Dermis microvascular lymphatic vessel endothelial cell (primary cell): ENCODE results near the gene TIAM2. TPM values are rescaled to one million over a fixed set of nuclear protein-coding genes. Genes with fewer than 3 reads are reported as not detected.
"Not testable (repeated sequence)": the region's sequence is repeated elsewhere in the genome, so short reads cannot be mapped to it uniquely, and the experiment has no call there.

Experiments
- DNase-seq, 2 donors: peaks; one replicate each; pipeline versions ENCODE4 v3.0.0 to v3.0.0-alpha.2; 2010; ENCODE audit warnings: low read depth in 2 of 2
- total RNA-seq: library from RNA; depleted of rRNA; stranded (reverse); fragments of >200 nt; gene quantifications from 2 replicates; pipeline ENCODE4 v1.2.1, GENCODE V29; 2014

Gene TIAM2
- total RNA-seq, 1 donor from 2014 or later = 12.8 TPM

GRCh38 chr6:155227046-155227445 is 231.9 kb downstream of the TIAM2 start:
- DNase-seq = no peak

DNA sequence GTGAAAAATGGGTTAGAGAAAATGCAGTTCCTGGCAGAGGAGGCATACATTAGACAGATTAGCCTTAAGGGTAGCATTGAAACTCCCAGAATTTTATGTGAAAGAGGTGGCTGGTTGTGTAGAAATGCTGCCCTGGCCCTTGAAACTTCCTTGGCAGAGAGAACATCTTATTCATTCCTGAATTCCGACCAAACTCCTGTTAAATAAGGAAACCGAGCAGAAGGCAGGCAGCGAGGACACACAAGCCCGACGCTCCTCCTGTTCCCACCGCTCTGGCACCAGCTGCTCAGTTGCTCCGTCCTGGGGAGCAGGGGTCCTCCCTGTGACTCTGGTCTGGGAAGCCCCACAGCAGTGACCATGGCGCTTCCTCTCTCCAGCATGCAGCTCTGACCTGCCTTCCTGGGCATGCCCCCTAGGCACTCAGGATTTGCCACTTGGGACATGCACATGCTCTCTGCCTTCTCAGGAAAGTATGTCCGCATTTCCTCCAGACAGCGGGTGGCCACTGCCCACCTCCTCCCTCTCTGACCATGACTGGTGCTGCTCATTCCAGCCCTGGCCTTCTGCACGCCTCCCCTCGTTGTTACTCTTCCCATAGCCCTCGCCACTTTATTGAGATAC is 233.5 kb downstream of the TIAM2 start:
- no peak for DNase-seq

DNA sequence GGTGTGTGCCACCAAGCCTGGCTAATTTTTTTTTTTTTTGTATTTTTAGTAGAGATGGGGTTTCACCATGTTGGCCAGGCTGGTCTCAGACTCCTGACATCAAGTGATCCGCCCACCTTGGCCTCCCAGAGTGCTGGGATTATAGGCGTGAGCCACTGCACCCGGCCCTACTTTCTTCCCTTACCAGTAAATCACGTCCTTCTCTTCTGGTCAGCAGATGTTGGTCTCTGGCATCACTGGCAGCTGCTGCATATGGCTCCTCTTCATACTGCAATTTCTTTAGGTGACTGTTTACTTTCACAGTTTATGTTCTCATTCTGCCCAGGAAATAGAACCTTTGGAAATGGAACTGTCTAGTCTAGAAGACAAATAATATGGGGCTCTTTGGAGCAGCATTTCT is 235.9 kb downstream of the TIAM2 start:
- not testable (repeated sequence) for DNase-seq

GRCh38 chr6:155232848-155233247 is 237.7 kb downstream of the TIAM2 start:
- DNase-seq = no peak

DNA sequence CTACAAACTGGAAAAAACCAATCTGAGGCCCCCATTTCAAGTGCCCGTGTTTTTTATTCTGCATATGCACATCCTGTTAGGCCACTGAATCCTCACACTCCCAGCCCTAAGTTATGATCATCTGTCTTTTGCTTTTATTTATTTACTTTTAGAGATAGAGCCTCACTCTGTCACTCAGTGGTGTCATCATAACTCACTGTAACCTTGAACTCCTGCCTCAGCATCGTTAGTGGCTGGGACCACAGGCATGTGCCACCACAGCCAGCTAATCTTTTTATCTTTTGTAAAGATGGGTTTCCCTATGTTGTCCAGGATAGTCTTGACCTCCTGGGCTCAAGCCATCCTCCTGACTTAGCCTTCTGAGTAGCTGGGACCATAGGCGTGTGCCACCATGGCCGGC is 239.1 kb downstream of the TIAM2 start:
- DNase-seq = no peak

- DNase-seq = no peak
Measured at GRCh38 chr6:155234687-155235086, 239.6 kb downstream of the TIAM2 start.

- no peak for DNase-seq
Measured at GRCh38 chr6:155235087-155235486, 240.0 kb downstream of the TIAM2 start.

DNA sequence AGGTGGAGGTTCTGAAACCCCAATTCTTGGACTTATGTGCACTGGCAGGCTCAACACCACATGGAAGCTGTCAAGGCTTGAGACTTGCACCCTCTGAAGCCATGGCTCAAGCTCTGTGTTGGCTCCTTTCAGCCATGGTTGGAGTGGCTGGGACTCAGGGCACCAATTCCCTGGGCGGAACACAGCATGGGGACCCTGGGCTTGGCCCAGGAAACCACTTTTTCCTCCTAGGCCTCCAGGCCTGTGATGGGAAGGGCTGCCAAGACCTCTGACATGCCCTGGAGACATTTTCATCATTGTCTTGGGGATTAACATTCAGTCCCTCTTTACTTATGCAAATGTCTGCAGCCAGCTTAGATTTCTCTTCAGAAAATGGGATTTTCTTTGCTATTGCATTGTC is 242.5 kb downstream of the TIAM2 start:
- DNase-seq = no peak

DNA sequence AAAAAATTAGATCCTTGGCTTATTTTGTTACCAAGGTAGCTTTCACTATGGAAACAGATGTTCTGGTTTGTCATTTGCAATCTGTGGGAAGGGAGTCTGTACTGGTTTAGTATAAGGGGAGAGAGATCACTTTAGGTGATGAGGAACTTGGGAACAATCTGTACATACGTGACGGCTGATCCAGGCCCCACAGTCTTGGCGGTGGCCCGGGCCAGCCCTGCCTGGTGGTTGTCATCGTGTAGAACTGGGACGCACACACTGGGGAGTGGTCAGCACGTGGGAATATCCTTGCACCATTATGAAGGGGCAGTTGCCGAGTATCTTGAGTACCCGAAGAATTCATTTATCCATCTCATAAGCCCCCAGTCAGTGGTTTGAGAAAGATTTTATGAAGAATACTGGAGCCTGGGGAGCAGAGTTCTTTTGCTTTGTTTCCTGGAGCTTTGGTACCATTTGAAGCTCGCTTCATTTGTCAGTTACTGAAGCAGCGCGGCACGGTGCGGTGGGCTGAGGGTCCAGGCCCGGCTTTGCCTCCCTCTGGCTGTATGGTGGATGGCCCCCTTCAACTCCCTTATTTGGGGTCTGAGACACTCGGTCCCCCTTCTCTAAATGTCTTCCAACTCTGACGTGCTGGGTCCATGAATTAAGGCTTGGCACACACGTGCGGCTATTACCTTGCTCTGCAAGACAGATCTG is 245.9 kb downstream of the TIAM2 start:
- DNase-seq = no peak

DNA sequence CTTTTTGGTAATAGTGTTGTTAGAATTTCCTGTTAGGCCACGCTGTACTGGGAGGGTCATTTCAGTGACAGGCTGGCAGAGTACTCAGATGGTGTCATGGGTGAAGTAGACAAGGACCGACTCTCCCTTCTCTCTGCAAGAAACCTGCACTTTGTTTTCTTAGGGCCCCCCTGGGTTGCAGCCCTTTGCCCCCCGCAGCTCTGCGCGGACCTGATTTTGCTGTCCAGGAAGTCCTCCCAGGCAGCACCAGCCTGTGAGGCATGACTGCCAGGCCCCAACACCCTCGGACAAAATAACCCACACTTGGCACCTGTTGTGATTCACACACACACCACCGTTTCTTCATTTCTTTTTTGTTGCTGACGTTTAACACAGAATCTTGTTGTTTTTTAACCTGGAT is 246.9 kb downstream of the TIAM2 start:
- no peak for DNase-seq

DNA sequence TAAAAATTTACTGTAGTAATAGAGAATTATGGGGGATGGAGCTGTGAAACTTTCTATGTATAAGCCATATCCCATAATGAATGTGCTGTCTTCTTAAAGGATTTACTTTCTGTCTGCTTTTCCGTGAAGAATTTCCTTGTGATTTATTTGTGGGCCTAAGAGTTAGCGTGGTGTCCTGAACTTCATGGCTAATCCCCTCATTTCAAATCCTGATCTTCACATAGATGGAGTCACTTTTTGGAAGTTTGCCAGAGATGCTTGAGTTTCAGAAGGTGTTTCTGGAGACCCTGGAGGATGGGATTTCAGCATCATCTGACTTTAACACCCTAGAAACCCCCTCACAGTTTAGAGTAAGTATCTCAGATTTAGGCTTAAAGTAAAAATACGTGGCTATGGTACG is 249.3 kb downstream of the TIAM2 start:
- no peak for DNase-seq

- no peak for DNase-seq
Measured at GRCh38 chr6:155245193-155245592, 250.1 kb downstream of the TIAM2 start.

- no peak for DNase-seq
Measured at GRCh38 chr6:155245831-155246230, 250.7 kb downstream of the TIAM2 start.

DNA sequence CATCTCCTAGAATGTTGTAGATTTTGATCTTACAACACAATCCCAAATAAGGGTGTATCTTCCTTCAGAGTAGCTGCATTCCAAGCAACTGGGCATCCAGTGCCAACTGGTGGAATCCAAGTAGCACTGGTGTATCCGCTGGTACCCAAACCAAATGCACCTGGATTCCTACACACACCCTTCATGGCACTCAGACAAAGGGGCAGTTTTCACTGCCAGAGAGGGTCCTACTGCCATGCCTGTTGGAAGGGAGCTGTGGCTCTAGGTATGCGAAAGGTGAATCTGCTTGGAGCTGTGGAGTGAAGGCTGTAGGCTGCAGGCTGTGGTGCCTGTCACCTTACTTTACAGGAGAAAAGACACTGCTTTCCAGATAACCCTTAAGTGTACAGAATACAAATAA is 251.7 kb downstream of the TIAM2 start:
- no peak for DNase-seq

- no peak for DNase-seq
Measured at GRCh38 chr6:155247618-155248007, 252.5 kb downstream of the TIAM2 start.

DNA sequence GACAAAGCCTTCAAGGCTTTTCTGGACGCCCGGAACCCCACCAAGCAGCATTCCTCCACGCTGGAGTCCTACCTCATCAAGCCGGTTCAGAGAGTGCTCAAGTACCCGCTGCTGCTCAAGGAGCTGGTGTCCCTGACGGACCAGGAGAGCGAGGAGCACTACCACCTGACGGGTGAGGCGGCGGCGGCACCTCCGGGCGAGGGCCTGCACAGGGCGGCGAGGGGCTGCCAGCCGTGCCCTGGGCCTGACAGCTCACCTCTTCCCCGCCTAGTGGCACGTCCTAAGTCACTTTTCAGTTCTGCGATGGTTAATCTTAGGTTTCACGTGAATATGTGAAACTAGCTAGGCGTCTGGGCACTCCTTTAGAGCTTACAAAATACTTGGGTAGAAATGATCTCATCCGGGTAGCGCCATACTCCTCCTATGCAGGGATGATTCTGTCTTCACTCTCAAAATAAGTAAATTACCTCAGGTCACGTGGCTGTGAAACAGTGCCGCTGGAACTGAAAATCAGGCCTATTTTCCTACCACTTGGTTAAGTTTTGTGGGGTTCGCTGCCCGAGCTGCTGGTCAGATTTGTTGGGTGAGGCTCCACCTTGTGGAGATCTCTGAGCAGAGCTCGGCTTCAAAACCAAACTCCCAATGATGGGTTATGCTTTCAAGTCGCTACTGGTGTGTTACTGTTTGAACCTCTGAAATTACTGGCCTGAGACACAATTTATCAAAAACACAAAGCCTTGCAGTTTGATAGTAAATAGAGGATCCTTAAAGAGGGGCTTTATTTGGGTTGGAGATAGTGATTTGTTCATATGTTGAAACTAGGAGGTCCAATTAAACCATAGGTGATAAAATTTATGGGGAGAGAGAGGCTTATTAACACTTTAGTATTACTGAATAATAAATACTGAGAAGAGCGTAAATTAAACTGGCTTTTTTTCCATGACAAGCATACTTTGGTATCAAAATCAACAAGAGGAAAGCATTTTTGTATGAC is 253.2 kb downstream of the TIAM2 start:
- peak; percentile 64 to 82 for DNase-seq

DNA sequence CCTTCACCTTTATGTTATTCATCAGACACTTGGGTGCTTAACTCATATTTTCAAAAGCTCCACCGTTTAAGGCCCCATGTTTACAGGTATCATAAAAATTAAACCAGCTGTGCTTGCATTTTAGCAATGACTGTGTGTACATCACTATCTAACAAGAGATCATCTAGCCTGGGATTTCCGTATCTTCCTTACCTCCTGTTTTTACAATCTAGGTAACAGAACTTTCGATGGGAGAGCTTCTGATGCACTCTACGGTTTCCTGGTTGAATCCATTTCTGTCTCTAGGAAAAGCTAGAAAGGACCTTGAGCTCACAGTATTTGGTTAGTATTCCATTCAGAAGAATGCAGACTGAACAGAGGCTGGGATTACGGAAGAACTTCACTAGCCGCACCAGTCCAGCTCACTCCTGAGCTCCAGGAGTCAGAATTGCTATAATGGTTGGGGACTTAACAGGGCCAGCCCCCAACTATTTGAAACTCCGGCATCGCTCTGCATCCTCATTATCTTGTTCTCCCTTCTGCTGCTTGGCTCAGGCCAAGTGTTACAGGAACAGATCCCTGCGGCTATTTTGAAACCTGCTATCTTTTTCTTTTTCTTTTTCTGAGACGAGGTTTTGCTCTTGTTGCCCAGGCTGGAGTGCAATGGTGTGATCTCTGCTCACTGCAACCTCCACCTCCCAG is 255.7 kb downstream of the TIAM2 start:
- DNase-seq = no peak

DNA sequence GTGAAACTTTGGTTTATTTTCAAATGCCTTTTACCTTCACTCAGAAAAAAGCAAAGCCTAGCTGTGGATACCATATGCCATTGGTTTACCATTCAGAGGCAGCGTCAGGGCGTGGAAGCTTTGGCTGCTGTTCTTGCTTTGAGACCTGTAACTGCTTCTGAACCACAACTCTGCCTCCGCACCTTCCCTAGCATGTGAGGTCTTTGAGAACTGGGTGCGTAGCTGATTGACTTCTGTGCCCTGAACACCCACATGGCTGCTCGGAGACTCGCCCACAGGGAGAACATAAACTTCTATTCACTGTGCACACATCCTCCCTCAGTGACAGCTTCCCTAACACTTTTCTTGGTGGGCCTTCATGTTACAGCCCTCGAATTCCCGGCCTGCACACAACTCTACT is 257.5 kb downstream of the TIAM2 start:
- DNase-seq = no peak

DNA sequence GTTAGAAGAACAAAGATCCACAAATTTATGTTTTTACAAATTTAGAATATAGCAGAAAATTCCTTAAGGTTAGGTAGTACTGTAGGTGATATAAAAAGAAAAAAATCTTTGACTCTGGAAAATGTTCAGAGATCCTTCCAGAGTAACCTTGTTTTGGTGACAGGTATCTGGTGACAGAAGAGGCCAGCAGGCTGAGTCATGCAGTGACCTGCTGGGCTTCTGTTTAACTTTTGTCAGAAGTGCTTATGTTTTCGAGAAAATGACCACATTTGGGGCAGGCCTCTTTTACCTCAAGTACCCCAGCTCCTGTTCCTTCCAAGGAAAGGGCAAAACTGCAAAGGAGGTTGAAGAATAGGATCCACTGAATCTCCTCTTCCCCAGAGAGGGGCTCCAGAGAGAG is 258.2 kb downstream of the TIAM2 start:
- DNase-seq = no peak

- no peak for DNase-seq
Measured at GRCh38 chr6:155254139-155254538, 259.0 kb downstream of the TIAM2 start.

- DNase-seq = no peak
Measured at GRCh38 chr6:155256122-155256795, 261.1 kb downstream of the TIAM2 start.
